HTR-8/SVneo (cell line): ENCODE data around the gene STPG2.

Source experiments
- DNase-seq: peaks from one replicate; pipeline ENCODE4 v3.0.0; 2011; ENCODE audit warnings: low spot score, mixed read lengths; ENCODE audit not compliant: insufficient read length
- FAIRE-seq: peaks from 2 replicates; lab custom pipeline; 2011; peaks lifted over from hg19 to GRCh38; lab: Jason Lieb, UNC

The STPG2 gene

DNA sequence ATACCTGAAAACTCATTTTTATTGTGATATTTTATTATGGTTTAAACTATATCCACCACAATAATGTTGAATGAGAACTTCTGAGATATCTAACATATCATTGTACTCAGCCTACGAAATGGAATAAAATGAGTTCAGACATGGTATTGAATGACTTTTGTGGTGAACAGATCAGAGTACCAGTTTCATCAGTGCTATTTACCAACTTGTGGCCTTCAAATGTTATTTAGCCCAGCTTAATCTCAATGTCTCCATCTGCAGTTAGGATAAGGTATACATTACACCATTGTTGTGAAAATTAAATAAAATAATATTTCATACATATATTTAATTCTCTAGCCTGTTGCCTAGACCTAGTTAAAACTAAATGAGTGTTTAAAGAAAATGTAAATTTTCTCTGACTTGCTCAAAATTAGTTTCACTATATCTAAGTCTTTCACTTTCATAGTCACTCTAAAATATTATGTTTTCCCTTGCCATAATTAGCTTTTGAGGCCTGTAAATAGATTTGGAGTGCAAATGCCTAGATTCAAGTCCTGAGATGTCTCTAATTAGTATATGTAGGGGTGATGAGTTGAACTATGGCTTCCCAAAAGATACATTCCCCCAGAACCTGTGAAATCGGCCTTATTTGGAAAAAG lies 594.2 kb downstream of the STPG2 start:
- FAIRE-seq (no peak), DNase-seq (no peak)

DNA sequence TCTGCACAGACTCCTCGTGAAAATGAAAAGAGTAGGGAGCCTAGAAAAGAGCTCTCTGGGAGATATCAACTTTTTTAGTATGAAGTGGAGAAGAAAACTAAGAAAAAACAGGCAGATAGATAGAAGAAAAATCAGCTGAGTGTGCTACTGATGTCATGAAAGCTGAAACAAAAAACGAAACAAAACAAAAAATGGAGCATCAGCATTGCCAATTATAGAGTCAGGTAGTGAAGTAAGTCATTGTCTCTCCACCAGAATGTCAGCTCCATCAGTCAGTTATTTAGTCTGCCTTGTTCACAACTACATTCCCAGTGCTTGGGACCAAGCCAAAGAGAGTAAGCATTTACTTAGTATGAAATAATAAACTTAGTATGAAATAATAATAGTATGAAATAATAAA lies 595.1 kb downstream of the STPG2 start:
- FAIRE-seq = no peak
- DNase-seq = no peak

DNA sequence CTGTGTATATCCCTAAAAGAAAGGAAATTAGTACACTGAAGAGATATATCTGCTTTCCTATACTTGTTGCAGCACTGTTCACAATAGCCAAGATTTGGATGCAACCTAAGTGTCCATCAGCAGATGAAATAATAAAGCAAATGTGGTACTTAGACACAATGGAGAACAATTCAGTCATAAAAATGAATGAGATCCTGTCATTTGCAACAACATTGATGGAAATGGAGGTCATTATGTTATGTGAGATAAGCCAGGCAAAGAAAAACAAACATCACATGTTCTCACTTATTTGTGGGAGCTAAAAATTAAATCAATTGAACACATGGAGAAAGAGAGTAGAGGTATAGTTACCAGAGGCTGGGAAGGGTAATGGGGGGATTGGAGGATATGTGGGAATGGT lies 611.9 kb downstream of the STPG2 start:
- FAIRE-seq (no peak), DNase-seq (no peak)

DNA sequence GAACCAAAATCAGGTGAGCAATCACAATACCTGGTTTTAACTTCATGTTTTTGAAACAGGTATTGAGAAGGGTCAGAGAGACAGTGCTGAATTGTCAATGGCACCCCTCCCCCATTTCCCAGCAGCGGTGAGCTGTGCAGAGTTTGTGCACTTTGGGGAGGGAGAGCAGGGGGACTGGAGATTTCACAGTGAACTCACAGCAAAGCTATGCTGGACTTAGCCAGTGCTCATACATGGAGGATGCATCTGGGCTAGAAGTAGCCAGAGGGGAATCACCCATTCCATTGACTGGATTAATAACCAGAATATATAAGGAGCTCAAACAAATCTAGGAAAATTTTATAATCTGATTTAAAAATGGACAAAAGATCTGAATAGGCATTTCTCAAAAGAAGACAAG lies 612.6 kb downstream of the STPG2 start:
- DNase-seq = no peak
- FAIRE-seq = no peak

DNA sequence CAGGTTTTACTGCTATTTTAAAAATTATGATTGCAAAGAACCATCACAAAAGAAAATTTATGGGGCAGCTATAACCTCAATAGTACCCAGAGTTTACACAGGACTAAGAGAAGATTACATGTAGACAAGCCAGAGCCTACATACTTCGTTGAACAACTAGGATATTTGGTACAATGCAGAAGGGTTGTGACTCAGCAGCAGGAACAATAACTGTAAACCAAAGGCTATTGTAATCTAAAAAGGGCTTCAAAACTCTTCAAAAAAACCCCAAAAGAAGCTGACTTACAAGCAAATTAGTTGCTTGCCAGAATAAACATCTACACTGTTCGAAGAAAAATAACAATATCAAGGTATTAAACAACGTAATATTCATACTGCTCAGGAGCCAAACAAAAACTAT lies 618.0 kb downstream of the STPG2 start:
- no peak for FAIRE-seq
- no peak for DNase-seq

DNA sequence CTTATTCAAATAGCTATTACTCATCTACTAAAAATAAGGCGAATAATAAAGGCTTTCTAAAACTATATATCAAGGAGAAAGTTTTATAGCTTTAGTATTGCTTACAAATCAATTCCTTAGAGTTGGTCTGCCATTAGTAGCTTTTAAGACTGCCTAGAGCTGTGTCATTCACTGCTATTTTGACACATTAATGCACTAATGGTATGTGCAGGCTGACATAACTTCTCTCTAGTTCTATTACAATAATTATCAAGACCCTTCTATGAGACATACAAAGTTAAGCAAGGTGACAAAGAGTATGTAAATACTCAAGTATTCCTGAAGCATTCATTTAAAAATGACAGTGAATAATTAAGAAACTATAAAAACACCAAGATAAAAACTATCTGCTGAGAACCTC lies 625.3 kb downstream of the STPG2 start:
- DNase-seq = no peak
- no peak for FAIRE-seq

DNA sequence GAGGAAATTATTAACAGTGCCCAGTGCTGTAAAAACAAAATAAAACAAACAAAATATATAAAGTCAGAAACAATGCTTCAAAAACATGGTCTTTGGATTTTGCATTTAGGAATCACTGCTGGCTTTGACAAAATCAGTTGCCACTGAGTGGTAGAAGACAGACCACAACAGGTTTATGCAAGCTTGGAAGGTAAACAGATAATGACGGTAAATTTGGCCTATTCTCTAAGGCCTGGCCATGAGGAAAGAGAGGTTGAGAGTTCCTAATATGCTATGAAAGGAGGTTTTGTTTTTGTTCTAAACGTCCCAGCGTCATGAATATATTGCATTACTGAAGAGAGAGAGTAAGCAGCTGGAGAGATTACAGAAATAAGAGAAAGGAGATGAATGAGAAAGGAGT lies 629.4 kb downstream of the STPG2 start:
- DNase-seq (no peak), FAIRE-seq (no peak)
